Mucosa of stomach (tissue), 1 donor: Measurements from ENCODE around the gene KCNC4.

Experiments
- H3K27me3 ChIP-seq: one replicate; pipeline ENCODE4 v1.7.0; 2013; ENCODE audit warnings: mild to moderate bottlenecking, low read length; ENCODE audit not compliant: control insufficient read depth, insufficient read depth
- H3K36me3 ChIP-seq: one replicate; pipeline ENCODE4 v1.7.0; 2013; ENCODE audit warnings: low read length; ENCODE audit not compliant: control insufficient read depth, insufficient read depth
- H3K4me1 ChIP-seq: one replicate; pipeline ENCODE4 v1.7.0; 2013; ENCODE audit warnings: mild to moderate bottlenecking, low read length; ENCODE audit not compliant: control insufficient read depth, insufficient read depth
- H3K4me3 ChIP-seq: one replicate; pipeline ENCODE4 v1.7.0; 2013; ENCODE audit warnings: low read length
- H3K9ac ChIP-seq: one replicate; pipeline ENCODE4 v1.7.0; 2013; ENCODE audit warnings: mild to moderate bottlenecking, low read length, moderate library complexity
- H3K9me3 ChIP-seq: one replicate; pipeline ENCODE4 v1.7.0; 2013; ENCODE audit warnings: mild to moderate bottlenecking, low read length, moderate library complexity; ENCODE audit not compliant: control insufficient read depth
- donor health status: Pancreatic carcinoma.

The KCNC4 gene

DNA sequence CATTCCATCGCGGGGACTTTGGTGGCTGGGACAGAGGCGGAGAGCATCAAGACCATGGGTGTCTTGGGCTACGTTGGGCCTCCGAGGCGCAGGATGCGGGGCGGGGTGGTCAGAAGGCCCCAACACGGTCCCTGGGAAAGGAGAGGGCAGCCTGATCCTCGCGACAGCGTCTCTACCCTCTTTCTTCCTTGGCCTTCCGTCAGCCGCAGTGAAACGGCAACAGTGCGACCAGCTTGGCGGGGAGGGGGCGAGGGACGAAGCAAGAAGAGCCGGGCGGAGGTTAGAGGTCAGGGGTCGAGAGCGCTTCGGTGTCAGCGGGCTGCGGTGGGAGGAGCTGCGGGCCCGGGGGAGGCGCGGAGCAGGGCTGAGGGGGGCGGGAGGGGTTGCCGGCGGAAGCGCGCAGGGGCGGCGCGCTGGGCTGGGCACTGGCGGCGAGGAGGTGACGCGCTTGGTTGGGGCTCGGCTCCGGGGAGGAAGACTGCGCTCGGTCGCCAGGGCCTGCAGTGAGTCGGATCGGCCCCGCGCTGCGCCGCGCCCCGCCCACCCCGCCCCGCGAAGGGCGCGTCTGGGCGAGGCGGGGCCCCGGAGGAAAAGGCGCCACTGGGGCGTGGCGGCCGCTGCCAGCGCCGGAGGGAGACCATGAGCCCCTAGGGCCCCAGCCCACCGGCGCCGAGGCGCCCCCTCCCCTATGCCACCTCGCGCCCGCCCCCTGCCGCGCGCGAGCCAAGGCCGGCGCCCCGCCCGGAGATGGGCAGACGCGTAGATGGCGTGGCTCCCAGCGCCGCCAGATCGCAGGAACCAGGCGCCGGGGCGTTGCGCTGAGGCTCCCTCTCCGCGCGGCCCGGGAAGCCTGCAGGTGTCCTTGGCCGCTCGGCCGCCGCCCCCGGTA is at the start of gene KCNC4:
Gene KCNC4 (plus strand): TSS at position 600 of the 889 bp plus-strand sequence. CDS start 1,186 bp downstream, outside the sequence.
- H3K4me1 ChIP-seq = peaks cover 27% of the 10 kb centered on the region
- peaks cover 22% of the 10 kb centered on the region for H3K27me3 ChIP-seq
- peak within 1 kb of the TSS; percentile 71 for H3K9ac ChIP-seq
- peak within 1 kb of the TSS; percentile 25 for H3K4me3 ChIP-seq
- H3K36me3 ChIP-seq = no peaks in the 10 kb centered on the region
- H3K9me3 ChIP-seq = no peaks in the 10 kb centered on the region

GRCh38 chr1:110160538-110161100 is 49.5 kb upstream of the KCNC4 start:
- H3K4me3 ChIP-seq = no peak overlapping the region
- H3K27me3 ChIP-seq = no peaks in the 10 kb centered on the region
- H3K4me1 ChIP-seq = no peaks in the 10 kb centered on the region
- H3K9me3 ChIP-seq = no peaks in the 10 kb centered on the region
- H3K9ac ChIP-seq = no peak overlapping the region
- H3K36me3 ChIP-seq = no peaks in the 10 kb centered on the region

GRCh38 chr1:110161165-110161564 is 48.9 kb upstream of the KCNC4 start:
- Histone ChIP-seq H3K9me3 (no peaks in the 10 kb centered on the region), H3K27me3 (peaks cover 2% of the 10 kb centered on the region), H3K36me3 (no peaks in the 10 kb centered on the region), H3K9ac (no peak overlapping the region), H3K4me3 (no peak overlapping the region), H3K4me1 (no peaks in the 10 kb centered on the region)

- Histone ChIP-seq H3K36me3 (no peaks in the 10 kb centered on the region), H3K4me3 (no peak overlapping the region), H3K27me3 (peaks cover 2% of the 10 kb centered on the region), H3K4me1 (no peaks in the 10 kb centered on the region), H3K9ac (no peak overlapping the region), H3K9me3 (no peaks in the 10 kb centered on the region)
These were observed 48.3 kb upstream of the KCNC4 start for GRCh38 chr1:110161849-110162248.

- H3K9me3 ChIP-seq = no peaks in the 10 kb centered on the region
- H3K4me1 ChIP-seq = no peaks in the 10 kb centered on the region
- no peaks in the 10 kb centered on the region for H3K36me3 ChIP-seq
- H3K27me3 ChIP-seq = peaks cover 2% of the 10 kb centered on the region
- no peak overlapping the region for H3K4me3 ChIP-seq
- H3K9ac ChIP-seq = no peak overlapping the region
These were observed 46.5 kb upstream of the KCNC4 start for GRCh38 chr1:110163591-110163990.

DNA sequence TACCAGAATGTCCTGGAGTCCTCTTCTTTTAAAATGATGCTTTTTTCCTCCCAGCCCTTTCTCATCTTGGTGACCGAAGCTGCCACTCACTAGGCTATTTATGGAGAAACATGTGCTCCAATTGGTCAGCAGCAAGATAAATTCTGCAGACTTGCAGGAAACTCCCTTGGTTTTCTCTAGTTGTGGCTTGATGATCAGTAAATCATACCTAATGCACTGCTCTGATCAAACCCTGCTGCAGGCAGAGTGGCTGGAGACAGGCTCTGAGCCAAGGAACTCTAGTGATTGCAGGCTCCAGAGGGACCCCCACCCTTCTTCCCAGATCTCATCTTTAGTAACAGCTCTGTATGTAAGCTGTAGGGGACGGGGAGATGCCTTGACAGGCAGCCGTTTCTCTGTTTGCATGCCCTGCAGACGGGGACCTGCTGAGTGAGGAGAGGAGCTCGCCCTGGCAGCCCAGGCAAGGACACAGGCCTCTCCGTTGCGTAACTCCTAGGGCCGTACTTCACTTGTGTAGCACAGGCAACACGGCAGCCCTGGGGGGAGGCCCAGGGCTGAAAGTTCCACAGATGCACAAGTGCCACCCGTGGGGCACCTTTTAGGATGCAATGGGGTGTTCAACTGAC is 45.3 kb upstream of the KCNC4 start:
- no peaks in the 10 kb centered on the region for H3K4me1 ChIP-seq
- H3K27me3 ChIP-seq = peaks cover 2% of the 10 kb centered on the region
- no peak overlapping the region for H3K4me3 ChIP-seq
- no peak overlapping the region for H3K9ac ChIP-seq
- H3K36me3 ChIP-seq = no peaks in the 10 kb centered on the region
- H3K9me3 ChIP-seq = no peaks in the 10 kb centered on the region

GRCh38 chr1:110165761-110166231 is 44.3 kb upstream of the KCNC4 start:
- no peaks in the 10 kb centered on the region for H3K36me3 ChIP-seq
- no peaks in the 10 kb centered on the region for H3K9me3 ChIP-seq
- H3K27me3 ChIP-seq = peaks cover 2% of the 10 kb centered on the region
- no peaks in the 10 kb centered on the region for H3K4me1 ChIP-seq
- H3K4me3 ChIP-seq = no peak overlapping the region
- H3K9ac ChIP-seq = no peak overlapping the region

DNA sequence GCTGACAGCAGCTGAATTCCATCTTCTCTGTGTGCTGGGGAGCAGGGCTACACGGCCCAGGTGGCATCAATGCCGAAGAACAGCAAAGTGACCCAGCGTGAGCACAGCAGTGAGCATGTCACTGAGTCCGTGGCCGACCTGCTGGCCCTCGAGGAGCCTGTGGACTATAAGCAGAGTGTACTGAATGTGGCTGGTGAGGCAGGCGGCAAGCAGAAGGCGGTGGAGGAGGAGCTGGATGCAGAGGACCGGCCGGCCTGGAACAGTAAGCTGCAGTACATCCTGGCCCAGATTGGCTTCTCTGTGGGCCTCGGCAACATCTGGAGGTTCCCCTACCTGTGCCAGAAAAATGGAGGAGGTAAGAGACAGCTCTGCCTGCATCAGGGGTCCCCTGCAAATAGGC is 43.3 kb upstream of the KCNC4 start:
- H3K4me1 ChIP-seq = no peaks in the 10 kb centered on the region
- no peaks in the 10 kb centered on the region for H3K36me3 ChIP-seq
- no peaks in the 10 kb centered on the region for H3K9me3 ChIP-seq
- no peak overlapping the region for H3K4me3 ChIP-seq
- no peak overlapping the region for H3K9ac ChIP-seq
- H3K27me3 ChIP-seq = peaks cover 2% of the 10 kb centered on the region

DNA sequence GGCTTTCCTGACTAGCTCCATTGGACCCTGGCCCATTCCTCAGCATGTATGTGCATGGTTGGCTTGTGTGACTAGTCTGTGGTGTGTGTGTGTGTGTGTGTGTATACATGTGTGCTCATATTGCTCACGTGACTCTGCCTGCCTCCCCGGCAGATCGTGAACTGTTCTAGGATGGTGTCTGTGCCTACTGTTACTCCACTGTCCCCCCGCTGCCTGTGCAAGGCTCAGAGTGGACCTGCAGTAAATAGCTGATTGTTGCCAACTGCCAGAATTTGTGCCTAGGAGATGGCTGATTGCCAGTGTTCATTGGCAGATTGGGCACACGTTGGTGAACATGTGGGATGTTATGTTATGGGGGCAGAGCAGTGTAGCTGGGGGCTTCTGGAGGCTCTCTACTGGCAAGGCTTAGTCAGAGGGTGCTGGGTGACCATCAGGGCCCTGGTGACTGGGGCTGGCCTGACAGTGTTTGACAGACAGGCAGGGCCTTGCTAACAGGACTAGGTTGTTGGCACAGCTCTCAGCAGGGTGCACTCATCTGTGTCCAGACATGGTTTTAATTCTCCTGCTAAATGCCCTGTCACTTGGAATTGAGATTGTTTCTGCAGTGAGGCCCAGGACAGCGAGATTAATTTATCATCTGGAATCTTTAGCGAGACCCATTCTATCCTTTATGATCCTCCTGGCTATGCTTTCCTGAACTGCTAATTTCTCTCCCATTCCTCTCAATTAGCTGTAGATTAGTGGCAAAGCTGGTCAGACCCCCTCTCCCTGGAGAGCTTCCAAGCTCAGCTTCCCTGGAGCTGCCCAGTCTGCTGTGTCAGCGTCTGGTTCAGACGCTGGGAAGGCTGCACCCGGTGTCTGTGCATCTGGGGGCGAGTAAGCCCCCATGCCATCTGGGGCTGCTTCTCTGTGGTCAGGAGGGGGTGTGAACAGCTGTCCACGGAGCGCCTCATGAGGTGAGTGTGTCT is 39.1 kb upstream of the KCNC4 start:
- Histone ChIP-seq H3K4me3 (no peak overlapping the region), H3K36me3 (no peaks in the 10 kb centered on the region), H3K9ac (no peak overlapping the region), H3K27me3 (no peaks in the 10 kb centered on the region), H3K4me1 (no peaks in the 10 kb centered on the region), H3K9me3 (no peaks in the 10 kb centered on the region)

GRCh38 chr1:110172001-110172400 is 38.1 kb upstream of the KCNC4 start:
- no peaks in the 10 kb centered on the region for H3K9me3 ChIP-seq
- no peak overlapping the region for H3K9ac ChIP-seq
- no peaks in the 10 kb centered on the region for H3K27me3 ChIP-seq
- H3K4me1 ChIP-seq = no peaks in the 10 kb centered on the region
- H3K4me3 ChIP-seq = no peak overlapping the region
- H3K36me3 ChIP-seq = no peaks in the 10 kb centered on the region

DNA sequence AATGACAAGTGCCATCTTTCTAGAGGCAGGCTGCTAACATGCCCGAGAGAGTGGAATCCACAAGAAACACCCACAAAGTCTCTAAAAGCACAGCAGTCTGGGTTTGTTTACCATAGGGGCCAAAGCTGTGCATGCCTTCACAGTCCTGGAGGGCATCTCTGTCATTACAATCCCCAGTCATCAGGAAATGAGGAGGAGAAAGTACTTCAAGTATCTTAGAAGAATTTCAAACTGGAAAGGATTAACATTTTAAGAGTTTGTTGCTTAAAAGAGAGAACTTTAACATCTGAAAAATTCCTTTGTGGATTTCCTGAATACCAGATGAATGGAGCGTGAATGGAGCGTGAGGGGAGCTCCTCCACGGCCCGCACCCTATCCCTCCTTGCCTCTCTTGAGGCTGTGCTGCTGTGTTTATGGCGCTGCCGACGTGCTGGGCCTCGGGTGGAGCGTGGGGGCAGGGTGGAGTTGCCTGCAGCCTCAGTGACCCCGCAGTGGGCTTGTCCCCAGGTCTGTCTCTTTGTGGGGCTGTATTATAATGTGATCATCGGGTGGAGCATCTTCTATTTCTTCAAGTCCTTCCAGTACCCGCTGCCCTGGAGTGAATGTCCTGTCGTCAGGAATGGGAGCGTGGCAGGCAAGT is 36.5 kb upstream of the KCNC4 start:
- Histone ChIP-seq H3K27me3 (no peaks in the 10 kb centered on the region), H3K36me3 (no peaks in the 10 kb centered on the region), H3K9me3 (no peaks in the 10 kb centered on the region)

More for the DNA sequence above, 36.5 kb upstream of the KCNC4 start:
- no peaks in the 10 kb centered on the region for H3K4me1 ChIP-seq
- H3K9ac ChIP-seq = no peak overlapping the region
- no peak overlapping the region for H3K4me3 ChIP-seq
